OCI-LY7 (cell line): ENCODE results near the gene SARDH. TPM values are rescaled to one million over a fixed set of nuclear protein-coding genes. Genes with fewer than 3 reads are reported as not detected.

Source experiments
- BruUV-seq: library from RNA; stranded (reverse); fragments of 400-500 nt; replicated peaks from 2 replicates; lab custom pipeline; 2021; lab: Mats Ljungman, UMichigan
- CTCF ChIA-PET: fragments of 300-600 bp; sonication (Branson Sonifier 250); formaldehyde crosslinking; loops from one replicate; lab custom pipeline; 2022; ENCODE audit warnings: antibody characterized with exemption; ENCODE audit not compliant: unreplicated experiment; lab: Charles Lee
- POLR2A ChIA-PET: fragments of 300-600 bp; sonication (Branson Sonifier 250); formaldehyde crosslinking; loops from one replicate; lab custom pipeline; 2022; ENCODE audit warnings: antibody characterized with exemption; lab: Charles Lee
- DNase-seq: peaks from one replicate; pipeline ENCODE4 v3.0.0-alpha.2; 2015; ENCODE audit warnings: low spot score
- H2AFZ ChIP-seq: fragments of 200-600 bp; sonication (generic), shearing (Covaris generic); 2 replicates; pipeline ENCODE4 v1.6.1; 2014; ENCODE audit warnings: mild to moderate bottlenecking, antibody characterized with exemption, low read length, moderate library complexity
- H3K27ac ChIP-seq: fragments of 200-600 bp; sonication (generic); 2 replicates; pipeline ENCODE4 v1.5.1; 2014; ENCODE audit warnings: mixed run types, low read depth, mild to moderate bottlenecking, moderate library complexity, low read length, inconsistent platforms; ENCODE audit not compliant: poor library complexity, severe bottlenecking
- H3K36me3 ChIP-seq: fragments of 200-600 bp; sonication (generic); 2 replicates; pipeline ENCODE4 v1.6.1; 2014; ENCODE audit warnings: mild to moderate bottlenecking, antibody characterized with exemption, low read length, moderate library complexity, mixed read lengths; ENCODE audit not compliant: insufficient read depth
- H3K4me1 ChIP-seq: fragments of 200-600 bp; sonication (generic); 2 replicates; pipeline ENCODE4 v1.5.1; 2014; ENCODE audit warnings: mild to moderate bottlenecking, low read length; ENCODE audit not compliant: insufficient read depth, poor library complexity, severe bottlenecking
- H3K4me2 ChIP-seq: fragments of 200-600 bp; sonication (generic); 2 replicates; pipeline ENCODE4 v1.6.1; 2014; ENCODE audit warnings: mild to moderate bottlenecking, low read length
- H3K4me3 ChIP-seq: fragments of 200-600 bp; sonication (generic); 2 replicates; pipeline ENCODE4 v1.5.1; 2014; ENCODE audit warnings: mild to moderate bottlenecking, low read depth, low read length; ENCODE audit not compliant: poor library complexity, severe bottlenecking
- H3K79me2 ChIP-seq: fragments of 200-600 bp; sonication (generic); 2 replicates; pipeline ENCODE4 v1.6.1; 2016; ENCODE audit warnings: low read depth, mild to moderate bottlenecking, low read length, moderate library complexity, mixed read lengths; ENCODE audit not compliant: insufficient read depth
- H3K9me2 ChIP-seq: fragments of 200-600 bp; sonication (generic); 2 replicates; pipeline ENCODE4 v1.6.1; 2016; ENCODE audit warnings: mild to moderate bottlenecking, low read length, mixed read lengths; ENCODE audit not compliant: insufficient read depth
- H3K9me3 ChIP-seq: fragments of 200-600 bp; sonication (generic); 2 replicates; pipeline ENCODE4 v1.6.1; 2014; ENCODE audit warnings: mild to moderate bottlenecking, mixed run types, low read length, mixed read lengths
- H4K20me1 ChIP-seq: fragments of 200-600 bp; sonication (generic); 2 replicates; pipeline ENCODE4 v1.6.1; 2014; ENCODE audit warnings: mild to moderate bottlenecking, antibody characterized with exemption, low read length, moderate library complexity, mixed read lengths; ENCODE audit not compliant: insufficient read depth
- EZH2phosphoT487 ChIP-seq: fragments of 200-600 bp; sonication (generic); IDR thresholded peaks from 2 replicates; pipeline ENCODE4 v1.6.1; 2018; ENCODE audit warnings: low read depth, borderline replicate concordance, mild to moderate bottlenecking, mixed run types, antibody characterized with exemption, low read length, moderate library complexity, mixed read lengths
- intact Hi-C: fragments of 100-400 bp; cut with micrococcal nuclease; formaldehyde crosslinking; loops from one replicate; pipeline ENCODE4 v1.10.0; 2022; ENCODE audit not compliant: unreplicated experiment
- total RNA-seq, 2 experiments: library from RNA; depleted of rRNA in 1 of 2; stranded (reverse); fragments of >200 nt in 1 of 2; shearing (Covaris generic) in 1 of 2; gene quantifications; 2 replicates each; pipeline ENCODE4 v1.2.3, GENCODE V29; 2014 to 2022
- TF ChIP-seq, protein P1 (sequence below): fragments of 200-600 bp; sonication (generic); conservative IDR thresholded peaks from 2 replicates; pipeline ENCODE4 v1.5.1; 2014; ENCODE audit warnings: mild to moderate bottlenecking, antibody characterized with exemption, low read length, moderate library complexity, mixed read lengths

Gene SARDH
- total RNA-seq, 2 experiments from 2014 or later = 42.8 to 60.8 TPM

DNA sequence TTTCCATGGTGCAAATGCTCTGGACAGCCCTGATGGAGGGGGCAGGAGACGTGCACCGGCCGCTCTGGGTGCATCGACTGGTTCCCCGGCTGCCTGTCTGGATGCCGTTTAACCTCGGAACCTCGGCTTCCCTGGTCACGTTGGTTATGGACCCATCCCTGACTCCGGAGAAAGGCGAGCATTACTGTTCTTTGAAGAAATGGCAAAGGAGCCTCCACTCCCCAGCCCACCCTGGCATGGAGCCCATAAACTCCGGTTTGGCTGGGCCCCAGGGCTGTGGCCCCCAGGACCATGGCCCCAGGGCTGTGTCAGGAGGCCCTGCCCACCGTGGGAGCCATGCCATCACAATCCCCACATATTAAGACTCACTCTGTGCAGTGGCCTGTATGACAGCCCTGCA lies 73.1 kb downstream of the SARDH start:
- Histone ChIP-seq H3K4me1 (no peaks in the 10 kb centered on the region), H2AFZ (no peak overlapping the region), H3K4me2 (no peak overlapping the region), H3K27ac (no peak overlapping the region), H4K20me1 (no peaks in the 10 kb centered on the region), H3K36me3 (peaks cover 9% of the 10 kb centered on the region), H3K79me2 (no peaks in the 10 kb centered on the region), H3K9me2 (no peaks in the 10 kb centered on the region), H3K9me3 (0 out of 2 replicates have a peak, but pooled peaks cover 6% of the 10 kb centered on the region), H3K4me3 (no peak overlapping the region)
- ChIA-PET POLR2A (no interaction called here), CTCF (no interaction called here)
- intact Hi-C loops = no loop called here
- no peak for DNase-seq
- no peak for TF ChIP-seq EZH2phosphoT487
- TF ChIP-seq, protein P1, sequence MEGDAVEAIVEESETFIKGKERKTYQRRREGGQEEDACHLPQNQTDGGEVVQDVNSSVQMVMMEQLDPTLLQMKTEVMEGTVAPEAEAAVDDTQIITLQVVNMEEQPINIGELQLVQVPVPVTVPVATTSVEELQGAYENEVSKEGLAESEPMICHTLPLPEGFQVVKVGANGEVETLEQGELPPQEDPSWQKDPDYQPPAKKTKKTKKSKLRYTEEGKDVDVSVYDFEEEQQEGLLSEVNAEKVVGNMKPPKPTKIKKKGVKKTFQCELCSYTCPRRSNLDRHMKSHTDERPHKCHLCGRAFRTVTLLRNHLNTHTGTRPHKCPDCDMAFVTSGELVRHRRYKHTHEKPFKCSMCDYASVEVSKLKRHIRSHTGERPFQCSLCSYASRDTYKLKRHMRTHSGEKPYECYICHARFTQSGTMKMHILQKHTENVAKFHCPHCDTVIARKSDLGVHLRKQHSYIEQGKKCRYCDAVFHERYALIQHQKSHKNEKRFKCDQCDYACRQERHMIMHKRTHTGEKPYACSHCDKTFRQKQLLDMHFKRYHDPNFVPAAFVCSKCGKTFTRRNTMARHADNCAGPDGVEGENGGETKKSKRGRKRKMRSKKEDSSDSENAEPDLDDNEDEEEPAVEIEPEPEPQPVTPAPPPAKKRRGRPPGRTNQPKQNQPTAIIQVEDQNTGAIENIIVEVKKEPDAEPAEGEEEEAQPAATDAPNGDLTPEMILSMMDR = no peak
- BruUV-seq = no TSS peak

DNA sequence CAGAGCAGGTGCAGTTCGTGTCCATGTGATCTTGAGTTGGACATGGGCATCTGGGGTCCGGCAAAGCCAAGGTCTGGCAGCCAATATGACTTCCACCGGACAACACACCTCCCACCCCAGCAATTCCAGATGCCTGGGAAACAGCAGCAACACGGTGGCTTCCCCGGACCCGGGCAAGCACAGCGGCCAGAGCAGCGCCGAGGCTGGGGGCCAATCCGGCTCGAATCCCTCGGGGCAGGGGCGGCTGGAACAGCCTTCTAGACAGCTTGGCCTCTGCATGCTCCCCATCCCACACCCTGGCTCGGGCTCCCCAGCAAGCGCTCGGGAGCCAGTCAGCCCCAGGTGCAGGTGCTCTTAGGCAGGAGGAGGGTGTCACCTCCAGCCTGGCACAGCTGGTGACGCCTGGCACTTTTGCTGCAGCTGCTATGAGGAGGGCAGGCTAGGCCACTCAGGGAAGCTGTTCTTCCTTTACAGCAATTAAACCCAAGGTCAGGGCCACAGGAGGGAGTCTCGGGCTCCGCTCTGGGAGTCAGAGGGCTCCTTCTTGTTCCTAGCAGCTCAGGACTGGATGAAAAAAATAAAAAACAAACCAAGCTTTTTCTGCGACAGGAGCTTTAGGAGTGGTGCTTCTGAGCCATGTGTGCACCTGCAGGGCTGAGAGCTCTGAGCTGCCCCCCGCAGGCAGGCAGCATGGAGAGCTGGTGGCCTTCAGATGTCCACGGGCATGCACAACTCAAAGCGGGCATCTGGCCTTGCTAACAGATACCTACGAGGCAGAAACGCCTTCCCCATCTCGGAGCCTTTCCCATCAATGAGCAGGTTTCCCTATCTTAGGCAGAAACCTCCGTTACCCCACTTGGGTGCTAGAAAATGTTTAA lies 73.7 kb downstream of the SARDH start:
- Histone ChIP-seq H3K4me2 (no peak overlapping the region), H3K4me3 (no peak overlapping the region), H3K4me1 (no peaks in the 10 kb centered on the region), H3K79me2 (no peaks in the 10 kb centered on the region), H4K20me1 (no peaks in the 10 kb centered on the region), H2AFZ (no peak overlapping the region), H3K36me3 (peaks cover 3% of the 10 kb centered on the region), H3K27ac (no peak overlapping the region), H3K9me3 (0 out of 2 replicates have a peak, but pooled peaks cover 2% of the 10 kb centered on the region), H3K9me2 (no peaks in the 10 kb centered on the region)
- ChIA-PET POLR2A (no interaction called here), CTCF (no interaction called here)
- intact Hi-C loops = no loop called here
- no peak for TF ChIP-seq EZH2phosphoT487
- TF ChIP-seq, protein P1 = peak; percentile 57
- no TSS peak for BruUV-seq
- DNase-seq = no peak
